Karpas-422 (cell line): Measurements from ENCODE around the gene MATR3. TPM values are rescaled to one million over a fixed set of nuclear protein-coding genes. Genes with fewer than 3 reads are reported as not detected.

Experiments
- small RNA-seq: library from RNA; depleted of rRNA; stranded (forward); fragments of <200 nt; gene quantifications from one replicate; pipeline ENCODE3, GENCODE V24; 2014
- total RNA-seq: library from RNA; depleted of rRNA; stranded (reverse); fragments of >200 nt; shearing (Covaris generic); gene quantifications from 2 replicates; pipeline ENCODE4 v1.2.3, GENCODE V29; 2014; ENCODE audit warnings: low replicate concordance; rRNA removed

The MATR3 gene
- total RNA-seq, 1 experiment from 2014 or later = 245 TPM

Small RNAs within 50 kb of the gene (small RNA-seq; reads per million reads assigned to genes)
- gene RNA5SP195 (not detected), gene SNORA74A (52.4 reads per million, percentile 99 among the genes with 10 or more reads in this experiment), gene SNORA74D (46.6 reads per million, percentile 99 among the genes with 10 or more reads in this experiment)

Other genes with a start within 250 kb of the MATR3 start
- gene SIL1, start 95.4 kb upstream of the MATR3 start, total RNA-seq = 10.7 and 21.8 TPM in 2 replicates
- 111 and 113 TPM in 2 replicates for gene PAIP2, start 48.1 kb downstream of the MATR3 start, total RNA-seq
- not detected in 2 replicates for gene SLC23A1, start 89.6 kb downstream of the MATR3 start, total RNA-seq
- gene MZB1, start 96.2 kb downstream of the MATR3 start, total RNA-seq = 28.8 and 31.0 TPM in 2 replicates
- gene PROB1, start 101.4 kb downstream of the MATR3 start, total RNA-seq = 0.78 and 2.3 TPM in 2 replicates
- 4.6 and 7.7 TPM in 2 replicates for gene SPATA24, start 110.3 kb downstream of the MATR3 start, total RNA-seq
- 6.0 and 9.0 TPM in 2 replicates for gene DNAJC18, start 145.8 kb downstream of the MATR3 start, total RNA-seq
- not detected in 2 replicates for gene ECSCR, start 169.0 kb downstream of the MATR3 start, total RNA-seq
- gene SMIM33, start 177.3 kb downstream of the MATR3 start, total RNA-seq = not detected in 2 replicates
- gene STING1, start 189.0 kb downstream of the MATR3 start, total RNA-seq = not detected in 2 replicates